GM19238 (cell line): ENCODE results near the gene SFTA2.
"Not testable (repeated sequence)": the region's sequence is repeated elsewhere in the genome, so short reads cannot be mapped to it uniquely, and the experiment has no call there.

Experiments
- DNase-seq: peaks from one replicate; pipeline ENCODE4 v3.0.0; 2011; ENCODE audit warnings: low spot score; ENCODE audit not compliant: insufficient read length

SFTA2 gene

GRCh38 chr6:30931969-30932645, at the start of gene SFTA2:
SFTA2 (minus strand) TSS chr6:30932170; CDS start chr6:30932096, 74 bp downstream.
- no peak for DNase-seq

GRCh38 chr6:30979690-30980089, 47.7 kb upstream of the SFTA2 start:
- no peak for DNase-seq

- DNase-seq, result no peak
These were observed 47.2 kb upstream of the SFTA2 start for GRCh38 chr6:30979141-30979540.

GRCh38 chr6:30974490-30975252, 42.7 kb upstream of the SFTA2 start:
- no peak for DNase-seq

GRCh38 chr6:30972816-30973215, 40.8 kb upstream of the SFTA2 start:
- DNase-seq, result no peak

GRCh38 chr6:30970946-30971345, 39.0 kb upstream of the SFTA2 start:
- DNase-seq, result no peak

- not testable (repeated sequence) for DNase-seq
These were observed 37.2 kb upstream of the SFTA2 start for GRCh38 chr6:30969171-30969570.

GRCh38 chr6:30966154-30966553, 34.2 kb upstream of the SFTA2 start:
- DNase-seq, result no peak

- DNase-seq, result no peak
These were observed 33.2 kb upstream of the SFTA2 start for GRCh38 chr6:30965140-30965601.

- DNase-seq, result no peak
These were observed 32.1 kb upstream of the SFTA2 start for GRCh38 chr6:30964075-30964474.

- no peak for DNase-seq
These were observed 31.7 kb upstream of the SFTA2 start for GRCh38 chr6:30963641-30964040.

GRCh38 chr6:30962716-30963115, 30.7 kb upstream of the SFTA2 start:
- DNase-seq, result no peak

GRCh38 chr6:30960907-30961673, 29.1 kb upstream of the SFTA2 start:
- no peak for DNase-seq

GRCh38 chr6:30957716-30958115, 25.7 kb upstream of the SFTA2 start:
- DNase-seq, result no peak

- DNase-seq, result peak; percentile 77
These were observed 23.5 kb upstream of the SFTA2 start for GRCh38 chr6:30955367-30956042.

- DNase-seq, result no peak
These were observed 22.8 kb upstream of the SFTA2 start for GRCh38 chr6:30954631-30955366.

- DNase-seq, result no peak
These were observed 20.0 kb upstream of the SFTA2 start for GRCh38 chr6:30951907-30952469.

GRCh38 chr6:30948811-30949210, 16.8 kb upstream of the SFTA2 start:
- DNase-seq, result no peak

- no peak for DNase-seq
These were observed 15.3 kb upstream of the SFTA2 start for GRCh38 chr6:30947231-30947630.

- DNase-seq, result no peak
These were observed 13.3 kb upstream of the SFTA2 start for GRCh38 chr6:30945281-30945680.
